Neuron (in vitro differentiated cells): ENCODE data around the gene WDR54.
"Not testable (repeated sequence)": the region's sequence is repeated elsewhere in the genome, so short reads cannot be mapped to it uniquely, and the experiment has no call there.

Experiments used
- H2AFZ ChIP-seq: one replicate; pipeline ENCODE4 v1.6.1; 2013; ENCODE audit warnings: low read depth, mild to moderate bottlenecking, inconsistent platforms, low read length, moderate library complexity
- H3K27me3 ChIP-seq: one replicate; pipeline ENCODE4 v1.6.1; 2013; ENCODE audit warnings: low read length; ENCODE audit not compliant: insufficient read depth
- H3K36me3 ChIP-seq: one replicate; pipeline ENCODE4 v1.6.1; 2013; ENCODE audit warnings: low read length; ENCODE audit not compliant: insufficient read depth
- H3K4me1 ChIP-seq: one replicate; pipeline ENCODE4 v1.6.1; 2013; ENCODE audit warnings: low read length; ENCODE audit not compliant: insufficient read depth
- H3K4me3 ChIP-seq: 2 replicates; pipeline ENCODE4 v1.5.1; 2013; ENCODE audit warnings: mild to moderate bottlenecking, low read length, moderate library complexity
- H3K9me3 ChIP-seq: one replicate; pipeline ENCODE4 v1.6.1; 2013; ENCODE audit warnings: low read length

The WDR54 gene

GRCh38 chr2:74415762-74416395, 5.7 kb upstream of the WDR54 start:
- no peaks in the 10 kb centered on the region for H3K4me1 ChIP-seq
- no peak overlapping the region for H3K4me3 ChIP-seq
- no peak overlapping the region for H2AFZ ChIP-seq
- H3K9me3 ChIP-seq: peaks cover 2% of the 10 kb centered on the region
- H3K36me3 ChIP-seq: no peaks in the 10 kb centered on the region
- H3K27me3 ChIP-seq: peaks cover 3% of the 10 kb centered on the region

DNA sequence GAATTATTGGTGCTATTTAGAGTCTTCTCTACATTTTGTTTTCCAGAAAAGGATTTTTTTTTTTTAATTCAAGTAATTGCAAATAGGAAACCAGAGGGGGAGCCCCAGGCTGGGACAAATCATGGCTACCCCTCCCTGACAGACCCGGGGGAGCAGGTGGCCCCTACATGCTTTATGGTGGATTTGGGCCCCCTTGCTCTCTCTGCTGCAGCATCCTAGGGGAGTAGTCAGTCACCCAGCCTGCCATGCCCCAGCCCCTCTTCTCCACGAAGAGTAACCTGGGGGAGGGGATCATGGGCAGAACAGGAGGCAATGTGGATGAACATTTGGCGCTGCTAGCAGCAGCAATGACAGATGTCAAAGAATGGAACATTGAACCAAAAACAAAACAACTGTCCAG, 4.8 kb upstream of the WDR54 start:
- no peaks in the 10 kb centered on the region for H3K4me1 ChIP-seq
- no peak overlapping the region for H3K4me3 ChIP-seq
- no peaks in the 10 kb centered on the region for H3K27me3 ChIP-seq
- no peaks in the 10 kb centered on the region for H3K36me3 ChIP-seq
- H2AFZ ChIP-seq: no peak overlapping the region
- H3K9me3 ChIP-seq: peaks cover 2% of the 10 kb centered on the region

- Histone ChIP-seq H3K4me1 (peaks cover 2% of the 10 kb centered on the region), H3K36me3 (no peaks in the 10 kb centered on the region), H2AFZ (no peak overlapping the region), H3K9me3 (peaks cover 2% of the 10 kb centered on the region), H3K4me3 (no peak overlapping the region), H3K27me3 (no peaks in the 10 kb centered on the region)
Observed at GRCh38 chr2:74417197-74417596, 4.3 kb upstream of the WDR54 start.

DNA sequence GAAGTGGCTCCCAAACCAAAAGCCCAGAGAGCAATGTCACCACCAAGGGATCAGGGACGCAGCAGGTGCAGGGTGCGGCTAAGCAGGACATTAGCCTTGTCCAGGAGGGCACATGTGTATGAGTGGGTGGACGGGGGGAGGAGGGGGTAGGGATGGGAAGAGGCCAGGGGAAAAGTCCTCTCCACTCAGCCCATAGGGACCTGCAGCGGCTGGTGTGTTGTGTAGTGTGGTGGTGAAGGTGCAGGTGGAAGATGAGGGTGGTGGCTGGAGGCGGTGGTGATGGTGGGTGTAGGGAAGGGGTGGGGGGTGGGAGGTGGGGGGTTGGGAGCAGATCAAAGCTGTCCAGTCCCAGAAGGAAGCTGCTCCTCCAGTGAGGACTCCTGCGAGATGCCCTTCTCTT, 3.8 kb upstream of the WDR54 start:
- Histone ChIP-seq H3K27me3 (no peaks in the 10 kb centered on the region), H2AFZ (no peak overlapping the region), H3K9me3 (peaks cover 2% of the 10 kb centered on the region), H3K36me3 (no peaks in the 10 kb centered on the region), H3K4me3 (no peak overlapping the region), H3K4me1 (peaks cover 4% of the 10 kb centered on the region)

- no peaks in the 10 kb centered on the region for H3K27me3 ChIP-seq
- peaks cover 4% of the 10 kb centered on the region for H3K4me1 ChIP-seq
- H3K4me3 ChIP-seq: no peak overlapping the region
- no peak overlapping the region for H2AFZ ChIP-seq
- no peaks in the 10 kb centered on the region for H3K36me3 ChIP-seq
- peaks cover 2% of the 10 kb centered on the region for H3K9me3 ChIP-seq
Observed at GRCh38 chr2:74418312-74418711, 3.2 kb upstream of the WDR54 start.

GRCh38 chr2:74419345-74419744, 2.2 kb upstream of the WDR54 start:
- Histone ChIP-seq H3K4me3 (no peak overlapping the region), H2AFZ (no peak overlapping the region), H3K27me3 (no peaks in the 10 kb centered on the region), H3K4me1 (peaks cover 4% of the 10 kb centered on the region), H3K36me3 (peaks cover 3% of the 10 kb centered on the region), H3K9me3 (peaks cover 2% of the 10 kb centered on the region)

DNA sequence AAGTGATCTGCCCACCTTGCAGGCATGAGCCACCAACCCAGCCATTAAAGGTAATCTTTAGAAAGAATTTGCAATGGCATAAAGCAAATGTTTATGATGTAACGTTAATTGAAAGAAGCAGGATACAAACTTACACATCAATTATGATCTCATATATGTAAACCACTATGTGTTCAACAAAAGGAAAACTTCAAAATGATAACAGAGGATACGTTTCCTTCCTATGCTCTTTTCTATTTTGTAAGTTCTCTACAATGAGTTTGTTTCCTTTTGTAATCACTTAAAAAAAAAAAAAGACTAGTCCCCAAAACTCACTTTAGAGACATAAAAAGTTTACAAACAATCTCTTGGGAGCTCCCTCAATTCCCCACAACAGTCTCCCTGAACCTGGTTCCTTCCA, 1.5 kb upstream of the WDR54 start:
- Histone ChIP-seq H3K4me1 (peaks cover 4% of the 10 kb centered on the region), H3K36me3 (peaks cover 8% of the 10 kb centered on the region), H3K27me3 (no peaks in the 10 kb centered on the region), H3K9me3 (peaks cover 2% of the 10 kb centered on the region), H3K4me3 (no peak overlapping the region), H2AFZ (no peak overlapping the region)

DNA sequence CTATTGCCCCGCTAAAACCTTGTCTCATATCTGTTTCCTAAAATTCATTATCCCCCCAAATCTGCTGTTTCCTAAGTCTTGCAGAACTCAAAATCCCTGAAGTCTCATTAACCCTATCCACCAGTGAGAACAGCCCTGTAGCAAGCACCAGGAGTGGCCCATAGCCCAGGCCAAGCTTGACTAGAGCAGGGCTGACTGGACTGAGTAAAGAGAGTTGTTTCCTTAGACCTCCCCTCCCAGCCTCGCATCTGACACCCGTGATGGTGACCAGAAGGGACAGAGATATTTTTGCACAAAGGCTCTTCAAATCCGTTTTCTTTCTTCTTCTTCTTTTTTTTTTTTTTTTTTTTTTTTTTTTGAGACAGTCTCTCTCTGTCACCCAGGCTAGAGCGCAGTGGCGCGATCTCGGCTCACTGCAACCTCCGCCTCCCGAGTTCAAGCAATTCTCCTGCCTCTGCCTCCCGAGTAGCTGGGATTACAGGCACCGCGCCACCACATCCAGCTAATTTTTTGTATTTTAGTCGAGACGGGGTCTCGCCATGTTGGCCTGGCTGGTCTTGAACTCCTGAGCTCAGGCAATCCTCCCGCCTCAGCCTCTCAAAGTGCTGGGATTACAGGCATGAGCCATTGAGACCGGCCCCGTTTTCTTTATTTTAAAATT, 957 bp upstream of the WDR54 start:
- not testable (repeated sequence) for H3K9me3 ChIP-seq, H2AFZ ChIP-seq
- peak overlapping the region; percentile 73 for H3K4me3 ChIP-seq

GRCh38 chr2:74423231-74424095, 1.9 kb downstream of the WDR54 start:
- Histone ChIP-seq H3K4me3 (no peak overlapping the region), H3K27me3 (no peaks in the 10 kb centered on the region), H3K36me3 (peaks cover 37% of the 10 kb centered on the region), H2AFZ (no peak overlapping the region), H3K9me3 (no peaks in the 10 kb centered on the region), H3K4me1 (peaks cover 10% of the 10 kb centered on the region)

More for the DNA sequence above, 957 bp upstream of the WDR54 start:
- peaks cover 11% of the 10 kb centered on the region for H3K36me3 ChIP-seq
- not testable (repeated sequence) for H3K27me3 ChIP-seq, H3K4me1 ChIP-seq

GRCh38 chr2:74424139-74424992, 2.8 kb downstream of the WDR54 start:
- Histone ChIP-seq H3K27me3 (no peaks in the 10 kb centered on the region), H3K36me3 (peaks cover 44% of the 10 kb centered on the region), H2AFZ (no peak overlapping the region), H3K9me3 (no peaks in the 10 kb centered on the region), H3K4me1 (peaks cover 10% of the 10 kb centered on the region), H3K4me3 (no peak overlapping the region)

DNA sequence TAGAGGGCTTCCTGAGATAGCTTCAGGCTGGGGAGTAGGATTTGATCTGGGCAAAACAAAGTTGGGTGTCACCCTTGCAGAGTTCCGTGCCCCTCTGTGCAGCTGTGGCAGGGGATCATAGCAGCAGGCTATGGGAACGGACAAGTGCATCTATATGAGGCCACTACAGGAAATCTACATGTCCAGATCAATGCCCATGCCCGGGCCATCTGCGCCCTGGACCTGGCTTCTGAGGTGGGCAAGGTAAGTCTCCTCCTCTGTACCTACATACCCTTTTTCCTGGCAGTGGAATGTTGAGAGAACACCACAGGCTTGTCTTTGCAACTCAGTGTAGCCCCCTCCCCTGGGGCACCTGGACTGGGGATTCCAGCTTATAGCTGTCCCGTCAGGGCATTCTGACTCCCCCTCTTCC, 3.5 kb downstream of the WDR54 start:
- no peaks in the 10 kb centered on the region for H3K27me3 ChIP-seq
- H3K9me3 ChIP-seq: no peaks in the 10 kb centered on the region
- H2AFZ ChIP-seq: no peak overlapping the region
- H3K4me1 ChIP-seq: peaks cover 10% of the 10 kb centered on the region
- no peak overlapping the region for H3K4me3 ChIP-seq
- H3K36me3 ChIP-seq: peaks cover 51% of the 10 kb centered on the region

DNA sequence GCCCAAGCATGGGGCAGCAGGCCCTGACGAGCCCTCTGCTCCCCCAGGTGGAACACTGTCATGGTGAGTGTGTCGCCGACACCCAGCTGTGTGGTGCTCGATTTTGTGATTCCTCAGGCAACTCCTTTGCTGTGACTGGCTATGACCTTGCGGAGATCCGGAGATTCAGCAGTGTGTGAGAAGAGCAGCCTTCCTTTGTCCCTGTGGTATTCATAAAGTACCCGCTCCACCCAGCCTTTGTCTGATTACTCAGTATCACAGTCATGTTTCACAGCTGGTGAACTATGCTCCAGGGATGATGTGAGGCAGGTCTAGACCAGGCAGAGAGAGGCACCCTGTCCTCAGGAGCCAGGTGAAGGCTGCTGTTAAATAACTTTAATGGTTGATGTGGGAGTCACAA, 4.0 kb downstream of the WDR54 start:
- Histone ChIP-seq H3K4me3 (no peak overlapping the region), H3K36me3 (peaks cover 56% of the 10 kb centered on the region), H3K9me3 (no peaks in the 10 kb centered on the region), H3K4me1 (peaks cover 10% of the 10 kb centered on the region), H3K27me3 (no peaks in the 10 kb centered on the region), H2AFZ (no peak overlapping the region)
